Panc1 (cell line): Measurements from ENCODE around the gene RRP12. TPM values are rescaled to one million over a fixed set of nuclear protein-coding genes. Genes with fewer than 3 reads are reported as not detected.
A peak's percentile ranks its signal among the peaks of the same experiment; 100 is the strongest.

Experiments used
- ATAC-seq: fragments of 200-7000 bp; cut with Tn5 transposase; 2 replicates; pipeline ENCODE4 v1.9.1; 2020; ENCODE audit warnings: mild to moderate bottlenecking, moderate library complexity
- Bru-seq: library from RNA; stranded (reverse); fragments of 400-500 nt; gene quantifications from one replicate; lab custom pipeline; 2021; lab: Mats Ljungman, UMichigan
- BruChase-seq, 2 experiments: library from RNA; stranded (reverse); fragments of 400-500 nt; gene quantifications; one replicate each; lab custom pipeline; 2021; lab: Mats Ljungman, UMichigan
- BruUV-seq: library from RNA; stranded (reverse); fragments of 400-500 nt; replicated peaks from 2 replicates; lab custom pipeline; 2021; lab: Mats Ljungman, UMichigan
- CTCF ChIA-PET: fragments of 300-600 bp; sonication (Branson Sonifier 250); formaldehyde crosslinking; loops from one replicate; lab custom pipeline; 2022; ENCODE audit warnings: antibody characterized with exemption; lab: Charles Lee
- POLR2A ChIA-PET: fragments of 300-600 bp; sonication (Branson Sonifier 250); formaldehyde crosslinking; loops from one replicate; lab custom pipeline; 2022; ENCODE audit warnings: antibody characterized with exemption; lab: Charles Lee
- DNase-seq: peaks from one replicate; pipeline ENCODE4 v3.0.0-alpha.2; 2010; ENCODE audit warnings: low read depth, low spot score
- H3K27ac ChIP-seq: 2 replicates; pipeline ENCODE4 v1.5.1; 2011; ENCODE audit warnings: mild to moderate bottlenecking, low read length, inconsistent platforms
- H3K27me3 ChIP-seq: fragments of 200-500 bp; sonication (Bioruptor generic); 2 replicates; pipeline ENCODE4 v1.6.0; 2014; ENCODE audit warnings: low read length, inconsistent platforms; ENCODE audit not compliant: control insufficient read depth, insufficient read depth
- H3K36me3 ChIP-seq: fragments of 200-500 bp; sonication (Bioruptor generic); 2 replicates; pipeline ENCODE4 v1.5.1; 2014; ENCODE audit warnings: inconsistent platforms, mild to moderate bottlenecking, low read length, moderate library complexity; ENCODE audit not compliant: control insufficient read depth, insufficient read depth
- H3K4me1 ChIP-seq: 2 replicates; pipeline ENCODE4 v1.5.1; 2011; ENCODE audit warnings: inconsistent platforms, mild to moderate bottlenecking, low read length, moderate library complexity; ENCODE audit not compliant: control insufficient read depth, insufficient read depth
- H3K4me3 ChIP-seq, 2 experiments: 2 replicates each; pipeline ENCODE4 v1.5.1; 2011 to 2012; ENCODE audit warnings: low read depth in 2 of 2, low read length in 2 of 2, mild to moderate bottlenecking in 2 of 2, inconsistent platforms in 1 of 2, moderate library complexity in 1 of 2
- H3K9me3 ChIP-seq: fragments of 200-500 bp; sonication (Bioruptor generic); 2 replicates; pipeline ENCODE4 v1.5.1; 2014; ENCODE audit warnings: low read depth, mild to moderate bottlenecking, inconsistent platforms, low read length, moderate library complexity; ENCODE audit not compliant: control insufficient read depth, insufficient read depth
- POLR2AphosphoS5 ChIP-seq: IDR thresholded peaks from 2 replicates; pipeline ENCODE4 v1.6.1; 2012; ENCODE audit warnings: mild to moderate bottlenecking, low read depth, low read length, moderate library complexity
- SIN3A ChIP-seq: IDR thresholded peaks from 2 replicates; pipeline ENCODE4 v1.6.1; 2012; ENCODE audit warnings: low read depth, mild to moderate bottlenecking, low read length, moderate library complexity, borderline replicate concordance; ENCODE audit not compliant: insufficient read depth
- TCF7L2 ChIP-seq: IDR thresholded peaks from 2 replicates; pipeline ENCODE4 v1.6.1; 2011; ENCODE audit warnings: mild to moderate bottlenecking, low read depth, low read length, inconsistent platforms
- in situ Hi-C: cut with HindIII; loops from 2 replicates; pipeline ENCODE4 v1.10.0; 2016; ENCODE audit warnings: low sequenced_read_pairs, low pct_unique_long_range_greater_than_20kb
- intact Hi-C: fragments of 100-400 bp; cut with micrococcal nuclease; formaldehyde crosslinking; loops from one replicate; pipeline ENCODE4 v1.10.0; 2022; ENCODE audit not compliant: unreplicated experiment
- long read RNA-seq: library from polyadenylated mRNA; unstranded; transcript quantifications from one replicate; pipeline ENCODE4 v2.0.0, GENCODE V29; 2021; ENCODE audit not compliant: unreplicated experiment
- polyA plus RNA-seq: library from polyadenylated mRNA; unstranded; fragments of >200 nt; gene quantifications from one replicate; pipeline ENCODE4 v1.2.1, GENCODE V29; 2012; ENCODE audit warnings: missing spikeins; ENCODE audit not compliant: insufficient read length
- total RNA-seq: library from RNA; stranded (reverse); gene quantifications from one replicate; pipeline ENCODE4 v1.2.1, GENCODE V29; 2021; ENCODE audit not compliant: unreplicated experiment
- TF ChIP-seq, protein P1 (sequence below), 2 experiments: IDR thresholded peaks; 2 replicates each; pipeline ENCODE4 v1.6.1; 2011 to 2012; ENCODE audit warnings: low read depth in 2 of 2, control low read depth in 1 of 2, low read length in 1 of 2, mild to moderate bottlenecking in 1 of 2, moderate library complexity in 1 of 2; ENCODE audit not compliant: insufficient read depth in 1 of 2
- TF ChIP-seq, protein P2 (sequence below): fragments of 450-650 bp; IDR thresholded peaks from 2 replicates; pipeline ENCODE4 v1.5.1; 2017; ENCODE audit warnings: mild to moderate bottlenecking

RRP12 gene, protein sequence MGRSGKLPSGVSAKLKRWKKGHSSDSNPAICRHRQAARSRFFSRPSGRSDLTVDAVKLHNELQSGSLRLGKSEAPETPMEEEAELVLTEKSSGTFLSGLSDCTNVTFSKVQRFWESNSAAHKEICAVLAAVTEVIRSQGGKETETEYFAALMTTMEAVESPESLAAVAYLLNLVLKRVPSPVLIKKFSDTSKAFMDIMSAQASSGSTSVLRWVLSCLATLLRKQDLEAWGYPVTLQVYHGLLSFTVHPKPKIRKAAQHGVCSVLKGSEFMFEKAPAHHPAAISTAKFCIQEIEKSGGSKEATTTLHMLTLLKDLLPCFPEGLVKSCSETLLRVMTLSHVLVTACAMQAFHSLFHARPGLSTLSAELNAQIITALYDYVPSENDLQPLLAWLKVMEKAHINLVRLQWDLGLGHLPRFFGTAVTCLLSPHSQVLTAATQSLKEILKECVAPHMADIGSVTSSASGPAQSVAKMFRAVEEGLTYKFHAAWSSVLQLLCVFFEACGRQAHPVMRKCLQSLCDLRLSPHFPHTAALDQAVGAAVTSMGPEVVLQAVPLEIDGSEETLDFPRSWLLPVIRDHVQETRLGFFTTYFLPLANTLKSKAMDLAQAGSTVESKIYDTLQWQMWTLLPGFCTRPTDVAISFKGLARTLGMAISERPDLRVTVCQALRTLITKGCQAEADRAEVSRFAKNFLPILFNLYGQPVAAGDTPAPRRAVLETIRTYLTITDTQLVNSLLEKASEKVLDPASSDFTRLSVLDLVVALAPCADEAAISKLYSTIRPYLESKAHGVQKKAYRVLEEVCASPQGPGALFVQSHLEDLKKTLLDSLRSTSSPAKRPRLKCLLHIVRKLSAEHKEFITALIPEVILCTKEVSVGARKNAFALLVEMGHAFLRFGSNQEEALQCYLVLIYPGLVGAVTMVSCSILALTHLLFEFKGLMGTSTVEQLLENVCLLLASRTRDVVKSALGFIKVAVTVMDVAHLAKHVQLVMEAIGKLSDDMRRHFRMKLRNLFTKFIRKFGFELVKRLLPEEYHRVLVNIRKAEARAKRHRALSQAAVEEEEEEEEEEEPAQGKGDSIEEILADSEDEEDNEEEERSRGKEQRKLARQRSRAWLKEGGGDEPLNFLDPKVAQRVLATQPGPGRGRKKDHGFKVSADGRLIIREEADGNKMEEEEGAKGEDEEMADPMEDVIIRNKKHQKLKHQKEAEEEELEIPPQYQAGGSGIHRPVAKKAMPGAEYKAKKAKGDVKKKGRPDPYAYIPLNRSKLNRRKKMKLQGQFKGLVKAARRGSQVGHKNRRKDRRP (N-terminal part only)
- total RNA-seq: 94.9 TPM
- polyA plus RNA-seq: 49.8 TPM
- Bru-seq, nascent RNA: percentile 68 among the genes with signal in this experiment
- BruChase-seq, experiment 1, labeled RNA remaining after a 2-hour chase: percentile 70 among the genes with signal in this experiment
- percentile 79 among the genes with signal in this experiment for BruChase-seq, experiment 2, labeled RNA remaining after a 6-hour chase
- long read RNA-seq, full-length matches to known transcripts: 64 of 319 reads
- long read RNA-seq, partial matches to known transcripts: 219 of 319 reads
- long read RNA-seq, other reads (novel, unspliced or antisense): 36 of 319 reads

DNA sequence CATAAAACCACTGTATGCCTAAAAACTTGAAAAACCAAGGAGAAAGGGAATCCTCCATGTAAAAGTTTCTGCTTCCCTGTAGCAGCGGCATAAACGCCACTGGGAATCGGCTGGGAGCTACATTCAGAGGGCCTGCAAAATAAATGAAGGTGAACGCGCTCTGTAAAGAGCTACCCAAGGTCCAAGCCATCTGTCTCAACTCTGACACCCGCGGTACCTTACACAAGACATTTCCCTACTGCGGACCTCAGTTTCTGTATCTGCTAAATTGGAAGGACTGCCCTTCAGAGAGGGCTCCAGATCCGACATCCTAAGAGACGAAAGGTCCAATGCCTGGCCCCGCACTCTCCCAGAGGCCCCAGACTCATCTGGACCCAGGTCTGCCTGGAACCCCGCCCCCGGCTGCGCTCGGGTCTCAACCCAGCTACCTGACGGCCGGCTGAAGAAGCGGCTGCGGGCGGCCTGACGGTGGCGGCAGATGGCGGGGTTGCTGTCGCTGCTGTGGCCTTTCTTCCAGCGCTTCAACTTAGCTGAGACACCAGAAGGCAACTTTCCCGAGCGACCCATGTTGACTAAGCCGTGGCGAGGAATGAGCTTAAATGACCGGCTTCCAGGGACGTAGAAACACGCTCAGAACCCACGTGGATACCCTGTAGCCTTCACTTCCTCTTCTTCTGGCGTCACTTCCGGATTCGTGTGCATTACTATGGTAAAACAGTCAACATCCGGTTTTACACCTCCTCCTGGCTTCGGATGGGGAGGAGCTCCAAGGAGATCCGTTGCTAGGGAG, at the start of gene RRP12:
Gene RRP12 (minus strand): TSS at position 676 of the 790 bp plus-strand sequence. CDS start 109 bp downstream, at position 567.
- intact Hi-C loops: no loop called here
- Histone ChIP-seq H3K27me3 (no peaks in the 10 kb centered on the region), H3K27ac (peak within 1 kb of the TSS; percentile 76), H3K9me3 (no peaks in the 10 kb centered on the region), H3K4me1 (no peaks in the 10 kb centered on the region), H3K4me3 (peak within 1 kb of the TSS; percentile 72 to 100), H3K36me3 (peaks cover 12% of the 10 kb centered on the region; the same call in 1 of the 2 replicates)
- DNase-seq (peak; percentile 96), ATAC-seq (peak; percentile 98)
- POLR2A ChIA-PET: interaction anchor here (0.6 to 1.6 kb wide), 10 partner anchors 9 to 241 kb away, joined by 3 to 8 read pairs (median 4); no protein-coding TSS in a partner anchor
- TF ChIP-seq POLR2AphosphoS5 (peak; percentile 88), SIN3A (peak; percentile 99)
- TF ChIP-seq, protein P1, sequence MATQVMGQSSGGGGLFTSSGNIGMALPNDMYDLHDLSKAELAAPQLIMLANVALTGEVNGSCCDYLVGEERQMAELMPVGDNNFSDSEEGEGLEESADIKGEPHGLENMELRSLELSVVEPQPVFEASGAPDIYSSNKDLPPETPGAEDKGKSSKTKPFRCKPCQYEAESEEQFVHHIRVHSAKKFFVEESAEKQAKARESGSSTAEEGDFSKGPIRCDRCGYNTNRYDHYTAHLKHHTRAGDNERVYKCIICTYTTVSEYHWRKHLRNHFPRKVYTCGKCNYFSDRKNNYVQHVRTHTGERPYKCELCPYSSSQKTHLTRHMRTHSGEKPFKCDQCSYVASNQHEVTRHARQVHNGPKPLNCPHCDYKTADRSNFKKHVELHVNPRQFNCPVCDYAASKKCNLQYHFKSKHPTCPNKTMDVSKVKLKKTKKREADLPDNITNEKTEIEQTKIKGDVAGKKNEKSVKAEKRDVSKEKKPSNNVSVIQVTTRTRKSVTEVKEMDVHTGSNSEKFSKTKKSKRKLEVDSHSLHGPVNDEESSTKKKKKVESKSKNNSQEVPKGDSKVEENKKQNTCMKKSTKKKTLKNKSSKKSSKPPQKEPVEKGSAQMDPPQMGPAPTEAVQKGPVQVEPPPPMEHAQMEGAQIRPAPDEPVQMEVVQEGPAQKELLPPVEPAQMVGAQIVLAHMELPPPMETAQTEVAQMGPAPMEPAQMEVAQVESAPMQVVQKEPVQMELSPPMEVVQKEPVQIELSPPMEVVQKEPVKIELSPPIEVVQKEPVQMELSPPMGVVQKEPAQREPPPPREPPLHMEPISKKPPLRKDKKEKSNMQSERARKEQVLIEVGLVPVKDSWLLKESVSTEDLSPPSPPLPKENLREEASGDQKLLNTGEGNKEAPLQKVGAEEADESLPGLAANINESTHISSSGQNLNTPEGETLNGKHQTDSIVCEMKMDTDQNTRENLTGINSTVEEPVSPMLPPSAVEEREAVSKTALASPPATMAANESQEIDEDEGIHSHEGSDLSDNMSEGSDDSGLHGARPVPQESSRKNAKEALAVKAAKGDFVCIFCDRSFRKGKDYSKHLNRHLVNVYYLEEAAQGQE (IDR thresholded peaks at IDR 0.05; ENCODE audit: insufficient read depth in 1 of 2, low read depth in 2 of 2, low read length in 1 of 2): no peak
- CTCF ChIA-PET: interaction anchor here (0.6 to 0.7 kb wide), 2 partner anchors 18 to 37 kb away, joined by 4 to 11 read pairs; no protein-coding TSS in a partner anchor
- in situ Hi-C loops: no loop called here
- TSS peak; percentile 97 for BruUV-seq

DNA sequence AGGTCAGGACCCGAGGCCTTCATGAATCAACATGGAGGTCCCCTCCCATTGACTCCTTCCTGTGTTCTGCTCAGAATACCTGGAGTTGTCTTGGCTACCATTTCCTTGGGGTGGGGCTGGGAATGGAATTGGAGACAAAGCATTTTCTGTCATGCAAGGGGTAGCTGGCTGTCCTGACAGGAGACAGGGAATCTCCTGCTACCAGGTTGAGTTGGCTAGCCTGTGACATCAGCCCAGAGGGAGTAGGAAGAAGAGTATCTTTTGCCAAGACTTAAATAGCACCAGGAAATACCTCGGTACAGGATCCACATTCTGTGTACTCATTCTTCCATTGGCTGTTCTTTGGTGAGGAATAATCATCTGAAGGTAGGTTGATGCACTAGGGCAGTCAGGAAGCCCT, 49.7 kb upstream of the RRP12 start:
- POLR2A ChIA-PET: interaction anchor here (0.5 kb wide), 1 partner anchor 275 kb away, joined by 3 read pairs; no protein-coding TSS in a partner anchor
- ATAC-seq: no peak
- Histone ChIP-seq H3K36me3 (peaks cover 5% of the 10 kb centered on the region; the same call in 1 of the 2 replicates), H3K4me1 (peaks cover 13% of the 10 kb centered on the region), H3K27ac (no peak overlapping the region), H3K9me3 (no peaks in the 10 kb centered on the region), H3K4me3 (no peak overlapping the region), H3K27me3 (no peaks in the 10 kb centered on the region)
- in situ Hi-C loops (no loop called here), intact Hi-C loops (no loop called here)
- TF ChIP-seq POLR2AphosphoS5: no peak
- TF ChIP-seq, protein P2, sequence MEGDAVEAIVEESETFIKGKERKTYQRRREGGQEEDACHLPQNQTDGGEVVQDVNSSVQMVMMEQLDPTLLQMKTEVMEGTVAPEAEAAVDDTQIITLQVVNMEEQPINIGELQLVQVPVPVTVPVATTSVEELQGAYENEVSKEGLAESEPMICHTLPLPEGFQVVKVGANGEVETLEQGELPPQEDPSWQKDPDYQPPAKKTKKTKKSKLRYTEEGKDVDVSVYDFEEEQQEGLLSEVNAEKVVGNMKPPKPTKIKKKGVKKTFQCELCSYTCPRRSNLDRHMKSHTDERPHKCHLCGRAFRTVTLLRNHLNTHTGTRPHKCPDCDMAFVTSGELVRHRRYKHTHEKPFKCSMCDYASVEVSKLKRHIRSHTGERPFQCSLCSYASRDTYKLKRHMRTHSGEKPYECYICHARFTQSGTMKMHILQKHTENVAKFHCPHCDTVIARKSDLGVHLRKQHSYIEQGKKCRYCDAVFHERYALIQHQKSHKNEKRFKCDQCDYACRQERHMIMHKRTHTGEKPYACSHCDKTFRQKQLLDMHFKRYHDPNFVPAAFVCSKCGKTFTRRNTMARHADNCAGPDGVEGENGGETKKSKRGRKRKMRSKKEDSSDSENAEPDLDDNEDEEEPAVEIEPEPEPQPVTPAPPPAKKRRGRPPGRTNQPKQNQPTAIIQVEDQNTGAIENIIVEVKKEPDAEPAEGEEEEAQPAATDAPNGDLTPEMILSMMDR: no peak
- TF ChIP-seq, protein P1 (IDR thresholded peaks at IDR 0.05; ENCODE audit: insufficient read depth in 1 of 2, low read depth in 2 of 2, low read length in 1 of 2): no peak
- TF ChIP-seq TCF7L2: no peak
- no peak for TF ChIP-seq SIN3A
- no peak for DNase-seq
- CTCF ChIA-PET: no interaction called here
- BruUV-seq: no TSS peak
